Measurements from ENCODE around the gene CCDC69. TPM values are rescaled to one million over a fixed set of nuclear protein-coding genes. Genes with fewer than 3 reads are reported as not detected.
A peak's percentile ranks its signal among the peaks of the same experiment; 100 is the strongest.

The CCDC69 gene
- total RNA-seq, 2 experiments from 2014 or later = 119 to 123 TPM

GRCh38 chr5:151222054-151222789 lies 1.7 kb downstream of the CCDC69 start:
- peaks cover 49% of the 10 kb centered on the region; the same call in 1 of the 2 replicates for H3K36me3 ChIP-seq (ENCODE audit: insufficient read depth, low read length)
- H3K9me2 ChIP-seq (ENCODE audit: insufficient read depth, low read length) = no peaks in the 10 kb centered on the region
- no peak for TF ChIP-seq CTCF (conservative IDR thresholded peaks at IDR 0.05; ENCODE audit: low read length)
- TF ChIP-seq EZH2phosphoT487 (IDR thresholded peaks at IDR 0.05; ENCODE audit: borderline replicate concordance, low read depth, low read length) = no peak
- peak overlapping the region; percentile 79 for H3K4me2 ChIP-seq (ENCODE audit: low read length)
- H3K4me1 ChIP-seq (ENCODE audit: insufficient read depth, low read length, poor library complexity, severe bottlenecking) = peaks cover 87% of the 10 kb centered on the region
- ChIA-PET POLR2A (interaction anchor here (0.8 to 15.6 kb wide), 10 partner anchors 9 to 141 kb away, joined by 3 to 272 read pairs (median 5); partner anchors contain the start of genes GM2A and TNIP1), CTCF (ENCODE audit: unreplicated experiment) (interaction anchor here (1.2 to 3.4 kb wide), 5 partner anchors 12 to 94 kb away, joined by 3 to 18 read pairs (median 4); no protein-coding TSS in a partner anchor)
- no TSS peak for BruUV-seq (replicated peaks)
- no peaks in the 10 kb centered on the region for H3K9me3 ChIP-seq (ENCODE audit: low read length)
- no peak for DNase-seq (ENCODE audit: low spot score)
- peaks cover 68% of the 10 kb centered on the region for H3K79me2 ChIP-seq (ENCODE audit: insufficient read depth, low read depth, low read length)
- intact Hi-C loops (cut with micrococcal nuclease; ENCODE audit: unreplicated experiment) = no loop called here
- peak overlapping the region; percentile 84 for H3K4me3 ChIP-seq (ENCODE audit: low read depth, low read length, poor library complexity, severe bottlenecking)
- peaks cover 5% of the 10 kb centered on the region; the same call in 1 of the 2 replicates for H4K20me1 ChIP-seq (ENCODE audit: insufficient read depth, low read length)
- H2AFZ ChIP-seq (ENCODE audit: low read length) = no peak overlapping the region
- peak overlapping the region; percentile 98 for H3K27ac ChIP-seq (ENCODE audit: low read depth, low read length, poor library complexity, severe bottlenecking)

GRCh38 chr5:151221574-151221973 lies 2.3 kb downstream of the CCDC69 start:
- H3K27ac ChIP-seq (ENCODE audit: low read depth, low read length, poor library complexity, severe bottlenecking) = peak overlapping the region; percentile 98
- TF ChIP-seq EZH2phosphoT487 (IDR thresholded peaks at IDR 0.05; ENCODE audit: borderline replicate concordance, low read depth, low read length) = no peak
- TF ChIP-seq CTCF (conservative IDR thresholded peaks at IDR 0.05; ENCODE audit: low read length) = no peak
- no peak for DNase-seq (ENCODE audit: low spot score)
- H3K9me3 ChIP-seq (ENCODE audit: low read length) = no peaks in the 10 kb centered on the region
- H2AFZ ChIP-seq (ENCODE audit: low read length) = no peak overlapping the region
- no peaks in the 10 kb centered on the region for H3K9me2 ChIP-seq (ENCODE audit: insufficient read depth, low read length)
- H4K20me1 ChIP-seq (ENCODE audit: insufficient read depth, low read length) = peaks cover 5% of the 10 kb centered on the region; the same call in 1 of the 2 replicates
- peaks cover 74% of the 10 kb centered on the region for H3K79me2 ChIP-seq (ENCODE audit: insufficient read depth, low read depth, low read length)
- peaks cover 54% of the 10 kb centered on the region; the same call in 1 of the 2 replicates for H3K36me3 ChIP-seq (ENCODE audit: insufficient read depth, low read length)
- CTCF ChIA-PET (ENCODE audit: unreplicated experiment) = interaction anchor here (1.2 to 3.4 kb wide), 3 partner anchors 13 to 36 kb away, joined by 3 to 16 read pairs (median 4); no protein-coding TSS in a partner anchor
- H3K4me2 ChIP-seq (ENCODE audit: low read length) = peak overlapping the region; percentile 79
- intact Hi-C loops (cut with micrococcal nuclease; ENCODE audit: unreplicated experiment) = no loop called here
- no TSS peak for BruUV-seq (replicated peaks)
- H3K4me3 ChIP-seq (ENCODE audit: low read depth, low read length, poor library complexity, severe bottlenecking) = peak overlapping the region; percentile 84
- peaks cover 94% of the 10 kb centered on the region for H3K4me1 ChIP-seq (ENCODE audit: insufficient read depth, low read length, poor library complexity, severe bottlenecking)
- POLR2A ChIA-PET = interaction anchor here (0.5 to 15.6 kb wide), 10 partner anchors 8 to 529 kb away, joined by 3 to 272 read pairs (median 4); partner anchors contain the start of genes GM2A and TNIP1

Measured in OCI-LY7 (cell line).